NCI-H526 treated with DMSO at 0.1 percent for 48 hours (cell line): ENCODE data around the gene NOX3.
"Not testable (repeated sequence)": the region's sequence is repeated elsewhere in the genome, so short reads cannot be mapped to it uniquely, and the experiment has no call there.

ENCODE experiments used
- DNase-seq: peaks from one replicate; lab custom pipeline; 2025; lab: John Stamatoyannopoulos, UW

NOX3 gene

GRCh38 chr6:155455766-155456165, at the start of gene NOX3:
TSS of gene NOX3 (minus strand) at chr6:155455839. CDS start at chr6:155455800, 39 bp downstream.
- no peak for DNase-seq

DNA sequence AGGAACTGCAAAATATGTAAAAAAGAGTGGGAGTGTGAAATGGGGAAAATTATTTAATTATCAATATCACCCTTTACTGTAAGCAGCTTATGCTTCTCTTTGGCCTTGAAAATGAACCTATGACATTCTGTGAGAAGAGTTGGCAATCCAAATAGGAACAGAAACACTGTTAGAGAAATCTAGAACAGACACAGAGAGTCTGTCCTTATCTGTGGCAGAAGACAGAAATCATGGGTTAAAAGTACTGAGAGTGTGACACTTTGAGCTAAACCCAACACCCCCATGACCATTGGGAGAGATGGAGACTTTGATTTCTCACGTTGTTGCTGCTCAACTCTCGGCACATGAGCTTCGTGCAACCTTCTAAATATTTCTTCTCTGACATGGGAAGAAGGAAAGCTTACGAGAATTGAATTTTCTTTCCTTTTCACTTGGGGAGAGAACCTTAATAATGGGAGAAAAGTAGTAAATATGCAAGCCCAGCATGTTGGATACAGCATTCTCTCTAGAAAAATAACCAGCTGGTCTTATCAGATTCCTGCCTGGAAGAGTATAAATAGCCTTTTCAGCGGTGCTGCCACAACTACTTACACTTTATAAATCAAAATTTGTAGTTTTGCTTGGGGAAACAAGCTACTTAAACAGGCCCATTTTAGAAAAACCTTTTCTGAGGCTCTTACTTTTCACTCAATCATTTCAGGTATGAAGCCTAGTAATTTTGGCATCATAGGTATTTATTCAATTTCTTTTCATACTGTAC, 49.4 kb upstream of the NOX3 start:
- no peak for DNase-seq

DNA sequence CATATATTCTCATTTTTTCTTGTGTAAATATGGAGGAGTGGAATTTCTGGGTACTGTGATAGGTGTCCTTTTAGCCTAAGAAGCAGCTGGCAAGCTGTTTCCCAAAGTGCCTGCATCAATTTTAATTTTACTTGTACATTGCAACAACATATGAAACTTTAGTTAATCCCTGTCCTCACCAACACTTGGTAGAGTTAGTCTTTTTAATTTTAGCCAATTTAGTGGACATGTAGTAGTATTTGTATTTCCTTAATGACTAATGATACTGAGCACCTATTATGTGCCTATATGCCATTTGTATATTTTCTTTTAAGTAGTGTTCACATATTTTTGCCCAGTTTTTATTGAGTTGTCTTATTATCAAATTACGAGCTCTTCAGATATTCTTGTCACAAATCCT, 46.8 kb upstream of the NOX3 start:
- no peak for DNase-seq

- no peak for DNase-seq
Measured at GRCh38 chr6:155499574-155499973, 43.9 kb upstream of the NOX3 start.

- no peak for DNase-seq
Measured at GRCh38 chr6:155498370-155498769, 42.7 kb upstream of the NOX3 start.

- no peak for DNase-seq
Measured at GRCh38 chr6:155497273-155497672, 41.6 kb upstream of the NOX3 start.

DNA sequence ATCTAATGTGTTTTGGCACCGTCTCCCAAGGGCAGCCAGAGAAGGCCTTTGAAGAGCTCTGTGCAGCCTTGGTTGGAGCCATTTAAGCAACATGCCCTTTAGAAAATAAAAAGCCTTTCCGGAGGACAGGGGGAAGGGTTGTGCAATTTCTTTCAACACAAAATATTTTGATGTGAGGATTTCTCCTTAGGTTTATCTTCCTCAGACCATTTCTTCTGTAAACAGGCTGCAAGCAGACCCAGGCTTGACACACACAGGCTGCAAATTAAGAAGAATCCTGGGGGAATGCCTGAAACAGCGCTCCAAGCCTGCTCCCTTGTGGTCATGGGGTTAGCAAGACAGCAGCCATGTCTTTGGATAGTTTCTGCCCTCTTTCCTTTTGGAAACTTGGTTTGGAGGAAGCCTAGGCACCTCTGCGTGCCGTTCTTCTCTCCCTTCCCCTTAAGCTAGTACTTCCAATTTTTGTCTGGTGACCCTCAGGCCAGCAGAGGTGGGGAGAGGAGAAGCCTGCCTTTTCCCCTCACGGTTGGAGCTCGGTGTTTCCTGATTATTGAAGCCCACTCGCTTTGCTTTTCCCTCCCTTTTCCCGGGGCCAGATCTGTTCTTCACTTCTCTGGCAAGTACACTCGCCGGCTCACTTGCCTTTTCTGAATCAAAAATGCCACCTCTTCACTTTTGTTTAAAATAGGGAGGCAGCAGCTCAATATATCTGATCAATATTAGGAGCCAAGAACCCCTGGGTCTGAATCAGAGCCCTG, 39.6 kb upstream of the NOX3 start:
- no peak for DNase-seq

DNA sequence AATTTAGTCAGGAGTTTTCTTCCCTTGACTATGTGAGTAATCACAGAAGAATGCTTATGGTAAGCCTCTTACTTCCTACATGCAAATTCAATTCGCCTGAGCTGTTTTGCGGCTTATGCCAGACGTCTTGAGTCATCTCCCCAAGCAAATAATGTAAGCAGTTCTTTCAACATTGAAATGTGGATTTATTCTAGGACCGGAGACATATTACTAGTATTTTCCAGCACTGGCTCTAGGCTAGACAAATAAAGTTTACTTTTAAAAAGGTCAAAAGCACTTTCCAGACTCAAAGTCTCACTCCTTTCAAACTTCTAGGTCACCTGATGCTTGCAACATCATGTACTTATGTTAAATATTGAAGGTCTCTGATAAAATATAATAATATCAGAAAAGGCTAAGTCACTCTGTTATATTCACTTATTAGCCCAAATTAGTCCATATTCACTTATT, 38.1 kb upstream of the NOX3 start:
- no peak for DNase-seq

- DNase-seq, result no peak
Measured at GRCh38 chr6:155493026-155493693, 37.5 kb upstream of the NOX3 start.

DNA sequence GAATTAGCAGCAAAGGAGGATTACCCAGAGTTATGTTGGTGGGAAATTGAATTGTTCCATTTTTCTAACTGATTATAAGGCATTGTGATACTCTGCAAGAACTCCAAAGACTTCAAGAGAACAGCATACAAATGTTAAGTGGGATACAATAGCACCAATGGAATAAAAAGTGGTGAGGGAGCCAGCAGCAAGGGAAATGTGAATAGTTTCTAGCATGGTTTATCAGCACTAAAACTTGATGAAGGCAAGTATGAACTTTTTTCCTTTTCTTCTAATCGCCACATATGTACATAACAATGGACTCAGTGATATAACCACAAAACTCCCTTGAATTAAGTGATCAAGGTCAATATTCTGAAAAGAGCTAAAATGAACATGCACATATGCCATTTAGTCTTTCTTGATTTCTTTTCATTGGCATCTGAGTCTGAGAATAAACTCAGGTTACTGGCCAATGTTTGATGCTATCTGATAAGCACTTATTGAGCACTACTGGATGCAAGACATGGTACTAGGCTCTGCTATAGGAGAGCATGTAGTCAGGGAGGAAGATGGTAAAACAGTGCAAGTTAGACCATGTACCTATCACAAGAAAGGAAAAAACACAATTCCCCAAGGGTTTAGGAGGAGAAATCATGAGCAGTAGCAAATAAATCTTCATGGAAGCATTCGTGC, 36.6 kb upstream of the NOX3 start:
- no peak for DNase-seq

- no peak for DNase-seq
Measured at GRCh38 chr6:155491421-155491820, 35.8 kb upstream of the NOX3 start.

DNA sequence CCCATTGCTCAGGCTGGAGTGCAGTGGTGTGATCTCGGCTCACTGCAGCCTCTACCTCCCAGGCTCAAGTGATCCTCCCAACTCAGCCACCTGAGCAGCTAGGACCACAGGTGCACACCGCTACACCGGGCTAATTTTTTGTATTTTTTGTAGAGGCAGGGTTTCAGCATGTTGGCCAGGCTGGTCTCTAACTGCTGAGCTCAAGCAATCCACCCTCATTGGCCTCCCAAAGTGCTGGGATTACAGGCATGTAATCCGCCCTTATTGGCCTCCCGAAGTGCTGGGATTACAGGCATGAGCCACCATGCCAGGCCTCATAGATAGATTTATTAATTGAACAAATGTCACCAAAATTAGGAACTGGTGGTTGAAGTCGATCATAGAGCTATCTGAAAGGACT, 32.6 kb upstream of the NOX3 start:
- DNase-seq, result not testable (repeated sequence)

DNA sequence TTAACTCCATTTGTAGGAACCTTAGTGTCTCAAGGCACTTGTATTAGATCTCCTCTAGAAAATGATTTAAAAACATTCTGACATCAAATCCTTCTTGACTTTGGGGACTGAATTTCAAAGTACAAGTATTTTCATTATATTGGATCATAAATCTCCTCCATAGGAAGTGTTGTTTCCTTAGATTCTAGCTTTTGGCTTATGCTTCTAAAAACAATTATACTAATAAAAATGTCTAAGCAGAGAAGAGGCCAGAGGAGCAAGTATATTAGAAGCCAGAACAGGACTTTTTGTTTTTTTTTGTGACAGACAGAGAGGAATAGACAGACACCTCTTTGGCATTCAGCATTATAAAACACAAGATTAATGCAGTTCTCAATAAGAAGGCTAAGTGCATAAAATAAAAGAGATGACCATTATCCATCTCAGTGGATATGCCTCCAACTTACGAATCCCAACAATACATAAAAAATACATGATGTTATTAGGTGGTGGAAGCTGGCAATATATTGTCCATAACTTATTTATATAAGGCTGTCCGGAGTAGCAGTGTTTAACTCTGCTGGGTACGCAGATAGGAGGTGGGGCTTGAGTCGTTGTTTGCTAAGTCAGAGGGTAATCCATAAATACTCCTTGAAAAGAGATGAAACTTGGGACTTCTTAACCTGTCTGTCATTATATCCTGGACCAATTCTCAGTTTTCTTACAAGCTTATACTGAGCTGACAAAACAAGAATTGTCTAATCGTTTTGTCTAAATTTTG, 31.9 kb upstream of the NOX3 start:
- no peak for DNase-seq

DNA sequence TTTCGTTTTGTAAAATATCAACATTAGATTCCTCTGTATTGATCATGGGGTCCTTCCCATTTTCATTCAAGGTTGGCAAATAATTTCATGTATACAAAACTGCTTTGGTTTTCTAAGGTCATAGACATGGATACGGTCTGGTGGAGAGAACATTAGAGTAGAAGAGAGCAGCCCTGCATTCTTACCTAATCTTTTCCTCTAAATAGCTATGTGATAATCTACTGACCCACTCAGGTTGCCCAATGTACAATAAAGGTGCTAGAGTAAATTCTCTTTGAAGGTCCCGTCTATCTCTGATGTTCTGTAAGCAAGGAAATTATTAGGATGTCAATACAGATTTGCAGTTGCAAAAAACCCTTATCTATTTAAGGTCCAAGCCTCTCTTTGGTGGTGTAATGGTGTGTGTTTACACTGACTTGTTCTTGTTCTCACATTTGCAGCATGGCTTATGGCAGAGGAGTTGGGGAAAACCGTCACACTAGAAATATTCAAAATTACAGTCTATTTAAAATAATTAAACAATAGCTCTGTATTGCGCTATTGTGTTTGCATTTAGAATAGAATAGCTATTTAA, 31.2 kb upstream of the NOX3 start:
- no peak for DNase-seq

GRCh38 chr6:155485756-155486155, 30.1 kb upstream of the NOX3 start:
- DNase-seq, result no peak

DNA sequence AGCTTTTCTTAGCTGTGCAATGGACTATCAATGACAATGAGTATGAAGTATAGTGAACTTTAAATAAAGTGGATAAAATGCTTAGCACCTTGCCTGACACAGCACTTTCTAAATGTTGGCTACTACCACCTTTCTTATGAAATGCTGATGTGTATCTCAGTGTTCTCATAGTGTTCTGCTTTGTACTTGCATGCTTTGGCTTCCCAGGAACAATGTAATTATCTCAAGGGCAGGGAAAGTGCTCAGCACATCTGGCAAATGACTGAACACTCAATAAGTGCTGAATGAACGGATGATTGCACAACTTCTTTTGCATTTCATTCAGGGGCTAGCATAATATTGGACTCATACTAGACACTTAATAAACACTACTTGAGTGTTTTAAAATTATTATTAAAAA, 28.2 kb upstream of the NOX3 start:
- no peak for DNase-seq

GRCh38 chr6:155481215-155481614, 25.6 kb upstream of the NOX3 start:
- no peak for DNase-seq

GRCh38 chr6:155473741-155474140, 18.1 kb upstream of the NOX3 start:
- DNase-seq, result no peak

- DNase-seq, result no peak
Measured at GRCh38 chr6:155472886-155473285, 17.2 kb upstream of the NOX3 start.

- not testable (repeated sequence) for DNase-seq
Measured at GRCh38 chr6:155470979-155471616, 15.5 kb upstream of the NOX3 start.

DNA sequence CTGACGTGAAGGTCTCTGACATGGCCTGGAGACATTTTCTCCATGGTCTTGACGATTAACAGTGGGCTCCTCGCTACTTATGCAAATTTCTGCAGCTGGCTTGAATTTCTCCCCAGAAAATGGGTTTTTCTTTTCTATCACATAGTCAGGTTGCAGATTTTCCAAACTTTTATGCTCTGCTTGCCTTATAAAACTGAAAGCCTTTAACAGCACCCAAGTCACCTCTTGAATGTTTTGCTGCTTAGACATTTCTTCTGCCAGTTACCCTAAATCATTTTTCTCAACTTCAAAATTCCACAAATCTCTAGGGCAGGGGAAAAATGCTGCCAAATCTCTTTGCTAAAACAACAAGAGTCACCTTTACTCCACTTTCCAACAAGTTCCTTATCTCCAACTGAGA, 12.9 kb upstream of the NOX3 start:
- DNase-seq, result not testable (repeated sequence)
